Nephron progenitor cell (in vitro differentiated cells): Measurements from ENCODE around the gene MRPS6.
A peak's percentile ranks its signal among the peaks of the same experiment; 100 is the strongest.

Experiments
- DNase-seq: peaks from one replicate; pipeline ENCODE4 v3.0.0; 2021
- H3K27ac Mint-ChIP-seq: 2 replicates; pipeline ENCODE4 v1.8.0; 2021; ENCODE audit warnings: mild to moderate bottlenecking, moderate library complexity, mixed read lengths
- H3K27me3 Mint-ChIP-seq: 2 replicates; pipeline ENCODE4 v1.8.0; 2021; ENCODE audit warnings: mild to moderate bottlenecking, low read depth, mixed read lengths; ENCODE audit not compliant: poor library complexity
- H3K36me3 Mint-ChIP-seq: 2 replicates; pipeline ENCODE4 v1.8.0; 2021; ENCODE audit warnings: low read depth, mixed read lengths
- H3K4me1 Mint-ChIP-seq: 2 replicates; pipeline ENCODE4 v1.8.0; 2021; ENCODE audit warnings: mixed read lengths
- H3K4me3 Mint-ChIP-seq: 2 replicates; pipeline ENCODE4 v1.8.0; 2021; ENCODE audit warnings: mild to moderate bottlenecking, moderate library complexity, mixed read lengths
- H3K9me3 Mint-ChIP-seq: 2 replicates; pipeline ENCODE4 v1.8.0; 2021; ENCODE audit warnings: mild to moderate bottlenecking, moderate library complexity, mixed read lengths
- CTCF ChIP-seq: fragments of 200-600 bp; sonication (generic); IDR thresholded peaks from 2 replicates; pipeline ENCODE4 v1.5.0; 2021; ENCODE audit warnings: antibody characterized with exemption

The MRPS6 gene

GRCh38 chr21:34109075-34109474, 35.7 kb downstream of the MRPS6 start:
- Mint-ChIP-seq H3K36me3 (peaks cover 80% of the 10 kb centered on the region), H3K4me3 (no peak overlapping the region), H3K4me1 (peaks cover 6% of the 10 kb centered on the region), H3K27ac (no peak overlapping the region), H3K9me3 (peaks cover 4% of the 10 kb centered on the region), H3K27me3 (peaks cover 4% of the 10 kb centered on the region)
- no peak for DNase-seq
- no peak for TF ChIP-seq CTCF

- Mint-ChIP-seq H3K4me1 (peaks cover 7% of the 10 kb centered on the region), H3K27me3 (peaks cover 4% of the 10 kb centered on the region), H3K4me3 (no peak overlapping the region), H3K27ac (no peak overlapping the region), H3K36me3 (peaks cover 86% of the 10 kb centered on the region), H3K9me3 (peaks cover 21% of the 10 kb centered on the region)
- no peak for DNase-seq
- TF ChIP-seq CTCF, result no peak
Observed at GRCh38 chr21:34110594-34111202, 37.3 kb downstream of the MRPS6 start.

GRCh38 chr21:34112316-34113033, 39.1 kb downstream of the MRPS6 start:
- Mint-ChIP-seq H3K36me3 (peaks cover 86% of the 10 kb centered on the region), H3K27me3 (peaks cover 4% of the 10 kb centered on the region), H3K27ac (no peak overlapping the region), H3K4me3 (no peak overlapping the region), H3K9me3 (peaks cover 38% of the 10 kb centered on the region), H3K4me1 (peaks cover 7% of the 10 kb centered on the region)
- TF ChIP-seq CTCF, result no peak
- no peak for DNase-seq

GRCh38 chr21:34113842-34114241, 40.5 kb downstream of the MRPS6 start:
- Mint-ChIP-seq H3K27ac (peak overlapping the region; percentile 68), H3K9me3 (peaks cover 46% of the 10 kb centered on the region), H3K4me1 (peaks cover 7% of the 10 kb centered on the region), H3K36me3 (peaks cover 89% of the 10 kb centered on the region), H3K4me3 (no peak overlapping the region), H3K27me3 (peaks cover 4% of the 10 kb centered on the region)
- TF ChIP-seq CTCF, result no peak
- no peak for DNase-seq

GRCh38 chr21:34115160-34115559, 41.8 kb downstream of the MRPS6 start:
- no peak for DNase-seq
- Mint-ChIP-seq H3K36me3 (peaks cover 90% of the 10 kb centered on the region), H3K4me3 (no peak overlapping the region), H3K27ac (peak overlapping the region; percentile 58), H3K4me1 (peaks cover 7% of the 10 kb centered on the region), H3K27me3 (peaks cover 4% of the 10 kb centered on the region), H3K9me3 (peaks cover 46% of the 10 kb centered on the region)
- TF ChIP-seq CTCF, result no peak

GRCh38 chr21:34116569-34116968, 43.2 kb downstream of the MRPS6 start:
- peaks cover 2% of the 10 kb centered on the region for H3K27me3 Mint-ChIP-seq
- DNase-seq, result no peak
- TF ChIP-seq CTCF, result no peak
- H3K9me3 Mint-ChIP-seq, result peaks cover 52% of the 10 kb centered on the region
- peaks cover 92% of the 10 kb centered on the region for H3K36me3 Mint-ChIP-seq
- H3K4me1 Mint-ChIP-seq, result peaks cover 7% of the 10 kb centered on the region
- no peak overlapping the region for H3K4me3 Mint-ChIP-seq
- H3K27ac Mint-ChIP-seq, result no peak overlapping the region
